ENCODE measurements around the gene SCFD2.

- TF ChIP-seq, protein P1, sequence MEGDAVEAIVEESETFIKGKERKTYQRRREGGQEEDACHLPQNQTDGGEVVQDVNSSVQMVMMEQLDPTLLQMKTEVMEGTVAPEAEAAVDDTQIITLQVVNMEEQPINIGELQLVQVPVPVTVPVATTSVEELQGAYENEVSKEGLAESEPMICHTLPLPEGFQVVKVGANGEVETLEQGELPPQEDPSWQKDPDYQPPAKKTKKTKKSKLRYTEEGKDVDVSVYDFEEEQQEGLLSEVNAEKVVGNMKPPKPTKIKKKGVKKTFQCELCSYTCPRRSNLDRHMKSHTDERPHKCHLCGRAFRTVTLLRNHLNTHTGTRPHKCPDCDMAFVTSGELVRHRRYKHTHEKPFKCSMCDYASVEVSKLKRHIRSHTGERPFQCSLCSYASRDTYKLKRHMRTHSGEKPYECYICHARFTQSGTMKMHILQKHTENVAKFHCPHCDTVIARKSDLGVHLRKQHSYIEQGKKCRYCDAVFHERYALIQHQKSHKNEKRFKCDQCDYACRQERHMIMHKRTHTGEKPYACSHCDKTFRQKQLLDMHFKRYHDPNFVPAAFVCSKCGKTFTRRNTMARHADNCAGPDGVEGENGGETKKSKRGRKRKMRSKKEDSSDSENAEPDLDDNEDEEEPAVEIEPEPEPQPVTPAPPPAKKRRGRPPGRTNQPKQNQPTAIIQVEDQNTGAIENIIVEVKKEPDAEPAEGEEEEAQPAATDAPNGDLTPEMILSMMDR (IDR thresholded peaks at IDR 0.05), result no peak
- TF ChIP-seq, protein P2, sequence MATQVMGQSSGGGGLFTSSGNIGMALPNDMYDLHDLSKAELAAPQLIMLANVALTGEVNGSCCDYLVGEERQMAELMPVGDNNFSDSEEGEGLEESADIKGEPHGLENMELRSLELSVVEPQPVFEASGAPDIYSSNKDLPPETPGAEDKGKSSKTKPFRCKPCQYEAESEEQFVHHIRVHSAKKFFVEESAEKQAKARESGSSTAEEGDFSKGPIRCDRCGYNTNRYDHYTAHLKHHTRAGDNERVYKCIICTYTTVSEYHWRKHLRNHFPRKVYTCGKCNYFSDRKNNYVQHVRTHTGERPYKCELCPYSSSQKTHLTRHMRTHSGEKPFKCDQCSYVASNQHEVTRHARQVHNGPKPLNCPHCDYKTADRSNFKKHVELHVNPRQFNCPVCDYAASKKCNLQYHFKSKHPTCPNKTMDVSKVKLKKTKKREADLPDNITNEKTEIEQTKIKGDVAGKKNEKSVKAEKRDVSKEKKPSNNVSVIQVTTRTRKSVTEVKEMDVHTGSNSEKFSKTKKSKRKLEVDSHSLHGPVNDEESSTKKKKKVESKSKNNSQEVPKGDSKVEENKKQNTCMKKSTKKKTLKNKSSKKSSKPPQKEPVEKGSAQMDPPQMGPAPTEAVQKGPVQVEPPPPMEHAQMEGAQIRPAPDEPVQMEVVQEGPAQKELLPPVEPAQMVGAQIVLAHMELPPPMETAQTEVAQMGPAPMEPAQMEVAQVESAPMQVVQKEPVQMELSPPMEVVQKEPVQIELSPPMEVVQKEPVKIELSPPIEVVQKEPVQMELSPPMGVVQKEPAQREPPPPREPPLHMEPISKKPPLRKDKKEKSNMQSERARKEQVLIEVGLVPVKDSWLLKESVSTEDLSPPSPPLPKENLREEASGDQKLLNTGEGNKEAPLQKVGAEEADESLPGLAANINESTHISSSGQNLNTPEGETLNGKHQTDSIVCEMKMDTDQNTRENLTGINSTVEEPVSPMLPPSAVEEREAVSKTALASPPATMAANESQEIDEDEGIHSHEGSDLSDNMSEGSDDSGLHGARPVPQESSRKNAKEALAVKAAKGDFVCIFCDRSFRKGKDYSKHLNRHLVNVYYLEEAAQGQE (IDR thresholded peaks at IDR 0.05), result no peak
- TF ChIP-seq CEBPB (IDR thresholded peaks at IDR 0.05) (no peak), CHD2 (IDR thresholded peaks at IDR 0.05; ENCODE audit: low read length, partially characterized antibody) (no peak), RFX5 (IDR thresholded peaks at IDR 0.05) (no peak), POLR2A (IDR thresholded peaks at IDR 0.05; ENCODE audit: low read length) (no peak)
These were observed 85.0 kb downstream of the SCFD2 start for GRCh38 chr4:53280846-53281245.
